HG02970 (cell line): ENCODE measurements around the gene LKAAEAR1.

Experiments
- ATAC-seq: cut with Tn5 transposase; IDR thresholded peaks from one replicate; pipeline ENCODE4 v1.9.1; 2021; ENCODE audit warnings: mild to moderate bottlenecking, moderate library complexity, moderate number of reproducible peaks; ENCODE audit not compliant: unreplicated experiment, low FRiP score

The LKAAEAR1 gene

DNA sequence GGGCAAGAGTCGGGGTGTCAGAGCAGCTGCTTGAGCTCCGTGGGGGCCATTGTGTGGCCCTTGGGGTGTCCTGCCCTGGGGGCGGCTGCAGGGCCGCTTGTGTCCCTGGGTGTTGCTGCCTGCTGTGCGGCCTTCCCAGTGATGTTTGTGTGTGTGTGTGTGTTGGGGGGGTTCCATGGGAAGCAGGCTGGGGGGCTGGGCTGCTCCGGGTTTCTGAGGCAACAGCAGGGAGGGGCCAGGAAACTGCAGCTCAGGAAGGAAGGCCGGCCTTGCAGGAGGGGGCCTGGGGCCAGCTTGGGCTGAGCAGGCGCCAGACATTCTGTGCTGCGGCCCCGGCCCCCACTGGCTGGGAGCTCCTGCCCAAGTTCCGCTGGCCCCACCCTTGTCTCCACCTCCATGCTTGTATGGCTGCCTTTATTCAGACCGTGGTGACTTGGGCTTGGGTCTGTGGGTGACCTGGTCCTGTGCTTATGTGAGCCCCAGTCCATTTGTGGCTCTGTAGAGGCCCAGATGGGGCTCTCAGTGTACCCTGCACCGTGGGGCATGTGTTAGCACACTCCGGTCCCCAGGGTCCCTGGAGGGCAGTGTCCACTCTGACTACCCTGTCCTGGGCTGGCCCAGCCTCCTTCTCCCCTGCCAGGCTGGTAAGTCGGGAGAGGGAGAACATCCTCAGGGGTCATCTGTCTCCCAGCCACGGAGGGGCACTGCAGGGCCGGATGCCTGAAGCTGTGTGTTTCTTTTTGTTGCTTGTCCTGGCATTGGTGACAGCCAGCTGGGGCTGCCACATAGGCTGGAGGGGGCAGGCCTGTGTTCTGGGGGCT is 30.1 kb downstream of the LKAAEAR1 start:
- ATAC-seq = no peak

DNA sequence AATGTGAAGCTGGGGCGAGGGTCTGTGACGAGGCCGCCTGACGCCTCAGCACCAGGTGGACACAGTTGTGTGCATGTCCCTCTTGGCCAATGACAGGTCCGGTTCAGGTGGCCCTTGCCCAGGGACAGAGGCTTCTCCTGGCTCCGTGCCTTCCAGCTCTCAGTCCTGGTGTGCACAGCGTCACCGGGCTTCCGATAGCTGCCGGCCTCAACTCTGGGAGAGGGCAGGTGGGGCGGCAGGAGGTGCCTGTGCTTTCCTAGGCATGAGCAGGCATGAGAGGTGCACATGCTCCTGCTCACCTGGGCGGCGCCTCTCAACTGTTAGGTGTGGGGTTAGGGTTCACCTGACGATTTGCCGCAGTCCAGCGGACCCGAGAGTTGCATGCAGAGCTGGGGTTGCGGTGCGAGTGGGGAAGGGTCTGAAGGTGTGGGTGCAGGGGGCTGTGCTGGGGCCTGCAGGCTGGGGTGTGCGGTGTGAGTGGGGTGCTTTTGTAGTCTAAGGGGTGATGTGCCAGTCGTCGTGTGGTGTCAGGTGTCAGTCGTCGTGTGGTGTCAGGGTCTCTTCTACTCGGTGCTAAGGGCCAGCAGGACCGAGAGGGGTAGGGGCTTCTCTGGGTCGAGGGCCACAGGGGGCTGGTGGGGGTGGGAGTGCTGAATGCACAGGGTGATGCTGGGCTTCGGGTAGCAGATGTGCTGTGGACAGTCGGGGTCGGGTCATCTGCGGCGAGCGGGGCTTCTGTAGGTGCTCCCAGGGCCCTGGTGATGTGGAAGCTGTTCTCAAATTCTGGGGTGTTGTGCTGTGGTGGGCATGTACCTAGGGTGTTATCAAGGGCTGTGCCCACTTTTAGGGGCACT is 31.0 kb downstream of the LKAAEAR1 start:
- ATAC-seq = no peak

DNA sequence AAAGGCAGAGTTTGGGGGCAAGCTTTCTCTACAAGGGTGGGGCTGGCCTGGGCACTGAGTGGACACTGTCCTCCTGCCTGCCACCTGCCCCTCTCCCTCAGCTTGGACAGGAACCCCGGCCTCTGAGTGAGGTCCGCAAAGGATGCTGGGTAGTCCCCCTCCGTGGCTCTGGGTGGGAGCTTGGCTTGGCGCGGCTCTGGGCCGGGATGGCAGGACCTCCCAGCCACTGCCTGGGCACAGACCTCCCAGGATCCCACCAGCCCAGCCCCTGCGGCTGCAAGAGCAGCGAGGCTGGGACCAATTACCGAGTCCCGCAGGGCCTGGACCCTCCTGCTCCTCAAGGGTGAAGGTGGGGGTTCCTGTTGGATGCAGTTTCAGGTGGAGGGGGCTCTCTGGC is 31.9 kb downstream of the LKAAEAR1 start:
- no peak for ATAC-seq

DNA sequence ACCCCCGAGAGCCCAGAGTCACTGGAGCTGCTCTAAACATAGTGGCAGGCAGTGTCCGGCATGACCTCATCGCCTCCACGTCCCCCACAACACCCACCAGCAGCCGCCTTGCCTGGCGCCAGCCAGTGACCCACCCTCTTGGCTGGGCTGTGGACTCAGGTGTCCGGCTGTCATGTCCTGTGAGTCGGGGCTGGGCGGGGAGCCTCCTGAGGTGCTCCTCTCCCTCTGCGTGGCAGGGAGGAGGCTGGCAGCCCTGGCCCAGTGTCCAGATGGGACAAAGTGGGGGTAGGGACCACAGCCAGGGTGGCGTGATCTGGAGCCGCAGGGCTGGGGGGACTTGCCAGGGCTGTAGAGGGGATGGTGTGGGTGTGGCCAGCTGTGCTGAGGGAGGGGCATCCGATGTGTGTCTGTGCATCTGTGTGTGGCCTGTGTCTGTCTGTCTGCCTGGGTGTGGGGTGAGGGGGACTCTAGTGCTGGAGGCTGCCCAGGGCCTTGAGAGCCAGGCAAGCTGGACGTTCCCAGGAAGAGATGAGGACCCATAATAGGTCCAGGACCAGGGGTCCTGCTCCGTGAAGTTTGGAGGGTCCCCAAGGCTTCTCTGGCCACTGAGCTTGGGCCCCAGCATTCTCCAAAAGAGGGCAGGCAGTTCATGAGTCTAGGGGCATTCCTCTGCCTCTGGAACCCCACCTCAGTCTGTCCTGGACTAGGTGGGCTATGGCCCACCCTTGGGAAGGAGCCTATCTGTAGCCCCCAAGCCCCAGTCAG is 32.5 kb downstream of the LKAAEAR1 start:
- ATAC-seq = no peak

DNA sequence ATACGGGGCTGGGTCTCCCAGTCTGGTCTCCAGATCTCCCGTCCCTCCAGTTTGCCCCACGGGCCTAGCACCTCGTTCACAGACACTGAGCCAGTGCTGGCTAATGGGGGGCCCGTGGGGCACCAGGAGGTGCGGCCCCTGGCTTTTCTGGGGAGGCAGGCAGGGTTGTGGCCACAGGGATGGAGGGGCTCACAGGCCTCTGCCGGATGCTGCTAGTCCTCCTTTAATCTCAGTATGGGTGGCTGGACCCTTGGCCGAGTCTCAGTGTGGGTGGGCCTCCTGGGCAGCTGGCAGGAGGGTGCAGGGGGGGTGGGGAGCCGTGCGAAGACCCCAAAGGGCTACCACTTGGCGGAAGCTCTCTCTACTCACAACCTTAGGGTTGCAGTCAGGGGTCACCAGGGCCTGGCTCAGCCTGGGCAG is 33.2 kb downstream of the LKAAEAR1 start:
- ATAC-seq = no peak

DNA sequence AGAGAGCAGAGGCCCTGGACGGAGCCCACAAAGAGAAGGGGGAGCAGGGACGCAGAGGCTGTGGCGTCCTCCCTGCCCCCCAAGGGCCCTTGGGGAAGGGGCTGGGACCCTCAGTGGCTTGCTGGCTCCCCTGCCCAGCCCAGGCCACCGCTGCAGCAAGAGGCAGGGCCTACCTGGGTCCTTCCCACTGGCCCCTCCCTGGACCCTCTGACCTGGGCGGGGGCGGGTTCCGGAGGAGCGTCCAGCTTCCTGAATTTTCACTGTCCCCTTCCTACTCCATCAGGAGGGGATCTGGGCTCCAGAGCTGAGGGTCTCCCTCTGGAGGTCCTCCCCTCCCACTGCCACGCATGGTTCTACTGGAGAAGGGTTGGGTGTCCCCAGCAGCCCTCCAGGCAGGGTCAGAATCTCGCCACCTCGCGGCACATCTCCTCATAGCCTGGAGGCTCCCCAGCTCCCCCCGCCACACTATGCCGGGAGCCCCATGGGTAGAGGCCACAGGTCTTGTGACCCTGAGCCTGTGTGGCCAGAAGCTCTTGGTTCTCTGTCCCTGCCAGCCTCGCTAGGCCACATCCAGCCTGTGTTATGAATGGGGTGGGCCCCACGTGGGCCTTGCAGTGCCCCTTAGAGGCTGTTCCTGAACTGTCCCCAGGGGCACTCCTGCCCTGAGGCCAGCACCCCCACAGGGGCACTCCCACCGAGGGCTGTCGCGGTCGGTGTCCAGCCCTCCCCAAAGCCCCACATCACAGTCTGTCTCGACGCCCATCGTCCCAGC is 33.8 kb downstream of the LKAAEAR1 start:
- ATAC-seq = no peak

DNA sequence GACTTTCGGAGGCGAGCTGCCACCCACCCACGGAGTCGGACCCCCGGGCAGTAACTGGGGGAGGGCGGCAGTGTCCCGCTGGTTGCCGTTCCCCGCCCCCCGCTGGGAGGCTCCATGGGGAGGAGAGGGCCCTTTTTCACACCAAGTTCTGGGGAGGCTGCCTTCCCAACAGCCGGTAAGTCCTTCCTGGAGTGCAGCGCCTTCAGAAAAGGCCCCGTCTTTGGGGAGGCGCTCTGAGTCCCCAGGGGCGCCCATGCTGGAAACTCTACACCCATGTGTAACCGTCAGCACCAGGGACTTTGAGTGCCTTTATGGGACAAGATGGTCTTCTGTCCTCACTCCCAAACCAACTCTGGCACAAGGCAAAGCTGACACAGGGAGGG is 34.3 kb downstream of the LKAAEAR1 start:
- ATAC-seq = no peak

DNA sequence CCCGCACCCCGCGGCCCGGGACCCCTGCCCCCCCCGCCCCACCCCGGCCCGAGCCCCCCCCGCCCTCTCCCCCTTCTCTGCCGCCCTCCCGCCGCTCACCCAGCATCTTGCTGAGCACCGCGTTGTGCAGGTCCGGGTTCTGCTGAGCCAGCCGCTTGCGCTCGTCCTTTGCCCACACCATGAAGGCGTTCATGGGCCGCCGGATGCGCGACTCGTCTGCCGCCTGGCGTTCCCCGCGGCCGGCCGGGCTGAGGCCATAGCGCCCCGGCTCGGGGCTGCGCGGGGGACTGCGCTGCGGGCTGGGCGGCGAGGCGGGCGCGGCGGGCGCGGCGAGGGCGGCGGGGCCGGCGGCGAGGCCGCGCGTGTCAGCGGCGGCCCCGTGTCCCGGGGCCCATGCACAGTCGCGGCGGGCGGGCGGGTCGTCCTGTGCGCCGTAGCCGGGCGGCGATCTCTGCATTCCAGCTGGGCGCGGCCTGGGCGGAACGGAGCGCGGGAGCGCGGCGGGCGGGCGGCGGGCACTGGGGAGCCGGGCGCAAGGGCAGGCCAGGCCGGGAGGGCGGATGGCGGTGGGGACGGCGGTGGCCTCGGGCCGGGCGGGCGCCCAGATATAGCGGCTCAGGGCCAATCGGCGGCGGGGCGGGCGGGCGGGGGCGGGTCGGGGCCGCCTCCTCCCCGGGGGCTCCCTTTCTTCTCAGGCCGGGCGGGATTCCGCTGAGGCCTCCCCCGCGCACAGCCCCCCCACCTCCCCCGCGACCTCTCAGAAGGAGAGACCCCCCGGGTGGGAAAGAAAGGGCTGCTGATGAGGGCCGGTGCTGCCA is 34.9 kb downstream of the LKAAEAR1 start, which contains the start of gene SOX18:
SOX18 (minus strand) TSS at position 580 of the 818 bp plus-strand sequence; CDS start at position 457, 123 bp downstream.
- ATAC-seq = no peak

DNA sequence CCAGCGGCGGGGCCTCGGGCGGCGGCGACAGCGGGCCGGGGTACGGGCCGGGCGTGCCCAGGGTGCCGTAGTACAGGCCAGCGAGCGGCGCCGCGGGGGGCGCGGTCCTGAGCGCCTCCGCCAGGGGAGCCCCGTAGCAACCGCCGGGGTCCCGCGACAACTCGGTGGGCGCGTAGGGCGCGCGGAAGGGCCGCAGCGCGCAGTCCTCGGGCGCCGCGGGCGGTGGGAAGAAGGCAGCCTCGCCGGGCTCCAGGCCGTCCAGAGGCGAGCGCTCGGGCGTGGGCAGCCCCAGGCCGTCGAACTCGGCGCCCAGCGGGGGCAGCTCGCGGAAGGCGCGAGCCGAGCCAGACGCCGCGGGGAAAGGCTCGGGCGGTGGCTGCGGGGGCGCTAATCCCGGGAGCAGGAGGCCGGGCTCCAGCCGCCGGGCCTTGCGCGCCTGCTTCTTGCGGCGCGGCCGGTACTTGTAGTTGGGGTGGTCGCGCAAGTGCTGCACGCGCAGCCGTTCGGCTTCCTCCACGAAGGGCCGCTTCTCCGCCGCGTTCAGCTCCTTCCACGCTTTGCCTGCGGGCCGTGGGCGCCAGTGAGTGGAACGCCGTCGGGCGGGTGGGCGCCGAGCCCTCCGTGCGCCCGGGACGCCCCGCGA is 35.7 kb downstream of the LKAAEAR1 start:
- ATAC-seq = no peak

DNA sequence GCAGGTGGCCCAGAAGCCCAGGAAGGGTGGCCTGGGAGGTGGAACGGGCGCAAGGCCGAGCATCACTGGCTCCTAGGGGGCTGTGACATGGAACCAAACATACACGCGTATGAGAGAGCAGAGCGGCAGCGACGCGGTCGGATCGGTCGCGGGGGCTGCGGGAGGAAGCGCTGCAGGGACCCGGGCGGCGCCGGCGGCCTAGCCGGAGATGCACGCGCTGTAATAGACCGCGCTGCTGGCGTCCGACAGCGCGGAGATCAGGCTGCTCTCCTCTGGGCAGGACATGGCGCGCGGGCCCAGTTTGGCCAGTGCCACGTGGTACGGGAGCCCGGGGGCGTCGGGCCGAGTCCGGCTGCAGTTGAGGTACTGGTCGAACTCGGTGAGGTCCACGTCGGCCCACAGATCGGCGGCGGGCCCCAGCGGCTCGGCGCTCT is 36.2 kb downstream of the LKAAEAR1 start:
- no peak for ATAC-seq

DNA sequence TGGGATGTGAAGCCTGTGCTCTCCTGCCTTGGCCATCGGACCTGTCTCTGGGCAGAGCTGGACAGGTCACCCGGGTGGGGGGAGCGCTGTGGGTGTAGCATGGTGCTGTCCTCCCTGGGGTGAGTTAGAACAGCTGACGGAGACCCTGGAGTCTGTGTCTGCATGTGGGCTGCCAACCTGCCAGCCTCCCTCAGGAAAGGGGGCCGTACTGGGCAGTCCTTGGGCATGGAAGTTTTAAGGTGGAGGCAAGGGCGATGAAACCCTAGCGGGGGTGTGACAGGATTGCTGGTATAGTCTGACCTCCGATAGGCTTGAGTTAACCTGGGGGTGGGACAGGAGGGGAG is 37.2 kb downstream of the LKAAEAR1 start:
- no peak for ATAC-seq

DNA sequence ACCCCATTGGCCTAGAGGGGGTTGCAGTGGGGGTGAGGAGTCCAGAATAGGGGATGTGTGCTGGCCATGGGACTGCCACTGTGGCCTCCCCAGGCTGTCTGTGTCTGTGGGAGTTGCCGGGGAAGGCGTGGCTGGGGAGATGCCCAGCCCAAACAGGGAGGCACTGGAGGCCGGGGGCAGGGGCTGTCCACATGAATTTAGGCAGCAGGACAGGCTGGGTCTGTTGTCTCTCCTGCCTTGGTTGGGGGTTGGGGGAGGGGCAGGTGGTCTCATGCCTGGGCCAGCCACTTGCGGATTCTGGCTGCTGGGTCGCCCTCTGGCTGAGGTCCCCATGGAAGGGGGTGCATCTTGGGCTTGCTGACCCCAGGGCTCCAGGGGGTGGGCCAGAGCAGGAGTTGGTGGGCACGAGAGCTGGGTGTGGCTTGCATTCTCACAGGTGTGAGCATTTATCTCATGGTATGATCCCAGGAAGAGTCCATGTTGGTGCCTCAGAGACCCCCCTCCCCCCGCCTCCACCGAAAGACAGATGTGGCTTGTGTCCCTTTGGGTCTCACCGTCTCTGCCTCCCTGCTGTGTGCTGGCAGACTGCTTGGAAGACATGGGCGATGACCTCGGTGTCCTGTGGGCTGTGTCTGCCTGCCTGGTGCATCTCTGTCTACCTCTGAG is 38.7 kb downstream of the LKAAEAR1 start:
- ATAC-seq = no peak

DNA sequence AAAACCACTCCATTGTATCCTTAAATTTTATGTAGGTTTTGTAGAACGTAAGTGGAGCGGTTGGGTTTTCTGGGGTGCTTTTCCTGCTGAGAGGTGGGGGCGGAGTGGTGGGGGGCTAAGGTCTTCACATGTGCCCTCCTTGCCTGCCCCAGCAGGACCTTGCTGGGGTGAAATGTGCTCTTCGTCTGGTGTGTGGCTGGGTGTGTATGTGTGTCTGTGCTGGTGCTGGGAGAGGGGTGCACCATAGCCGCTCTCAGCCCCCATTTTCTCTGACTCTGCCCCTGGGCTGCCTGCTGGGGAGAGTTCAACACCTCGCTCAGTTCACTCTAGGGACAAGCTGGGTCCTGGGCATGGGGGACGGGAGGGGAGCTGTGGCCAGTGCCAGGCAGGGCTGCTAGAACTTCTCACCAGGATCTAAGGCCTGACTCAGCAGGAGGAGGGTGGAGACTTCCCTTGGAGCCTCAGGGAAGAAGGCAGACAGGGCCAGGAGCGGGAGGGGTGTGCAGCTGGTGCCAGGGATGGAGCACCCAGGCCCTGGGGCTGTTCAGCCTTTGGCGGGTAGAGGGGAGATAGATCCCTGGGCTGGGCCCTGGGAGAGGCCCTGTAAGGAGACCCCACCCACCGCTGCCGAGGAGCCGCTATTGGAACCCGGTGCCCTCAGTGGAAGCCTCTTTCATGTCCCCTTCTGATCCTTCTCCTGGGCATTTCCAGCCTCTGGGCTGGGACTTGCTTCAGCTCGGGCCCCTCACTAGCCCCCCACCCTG is 39.5 kb downstream of the LKAAEAR1 start:
- ATAC-seq = no peak

DNA sequence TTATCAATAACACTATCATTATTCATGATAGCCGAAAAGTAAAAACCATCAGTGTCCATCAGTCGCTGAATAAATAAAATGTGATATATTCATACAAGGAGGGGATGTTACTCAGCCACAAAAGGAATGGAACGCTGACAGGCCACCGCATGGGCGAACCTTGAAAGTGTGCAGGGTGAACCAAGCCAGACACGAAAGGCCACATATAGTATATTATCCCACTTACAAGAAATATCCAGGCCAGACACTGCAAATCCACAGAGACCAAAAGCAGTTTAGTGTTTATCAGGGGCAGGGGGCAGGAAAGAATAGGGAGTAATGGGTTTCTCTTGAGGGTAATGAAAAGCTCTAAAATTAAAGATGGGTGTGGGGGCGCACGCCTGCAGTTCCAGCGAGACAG is 40.4 kb downstream of the LKAAEAR1 start:
- no peak for ATAC-seq

DNA sequence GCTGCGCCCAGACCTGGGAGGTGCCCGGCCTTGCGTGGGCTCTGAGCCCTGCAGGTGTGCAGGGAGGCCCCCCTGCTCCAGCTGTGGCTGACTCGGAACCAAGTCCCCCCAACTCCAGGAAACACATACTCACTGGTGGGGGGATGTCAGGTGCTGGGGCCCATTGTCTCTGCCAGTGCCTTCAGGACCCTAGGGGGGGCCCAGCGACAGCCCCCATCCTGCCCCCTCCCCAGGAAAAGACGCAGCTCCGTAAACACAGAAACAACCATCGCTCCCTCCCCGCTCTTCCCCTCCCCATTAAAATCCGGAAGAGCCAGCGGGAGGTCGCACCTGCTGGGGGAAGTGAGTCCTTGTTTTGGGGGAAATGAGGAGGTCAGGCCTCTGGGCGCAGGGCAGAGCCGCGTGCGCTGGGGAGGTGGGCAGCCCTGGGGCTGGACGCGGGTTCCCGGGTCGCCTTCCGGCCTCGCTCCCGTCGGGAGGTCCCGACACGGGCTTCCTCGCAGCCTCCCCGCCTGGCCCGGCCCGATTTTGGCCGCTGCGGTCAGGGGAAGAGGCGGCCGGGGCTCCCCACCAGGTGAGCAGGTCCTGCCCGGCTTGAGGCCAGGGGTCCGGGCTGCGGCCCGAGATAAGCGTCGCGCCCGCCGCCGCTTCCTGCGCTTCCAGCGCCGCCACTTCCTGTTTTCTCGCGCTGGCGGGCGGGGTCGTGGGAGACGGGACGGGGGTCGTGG is 42.0 kb downstream of the LKAAEAR1 start:
- no peak for ATAC-seq

DNA sequence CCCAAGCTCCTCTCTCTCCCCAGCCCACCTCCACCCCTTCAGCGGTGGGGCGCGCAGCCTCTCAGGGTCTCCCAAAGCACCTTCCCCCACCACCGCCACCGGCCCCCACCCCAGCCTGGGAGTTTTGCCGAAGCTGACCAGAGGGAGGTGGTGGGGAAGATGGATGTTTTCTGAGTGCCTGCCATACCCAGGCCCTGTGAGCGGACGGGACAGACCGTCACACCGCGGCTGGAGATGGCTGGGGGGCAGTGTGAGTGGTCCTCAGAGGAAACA is 42.5 kb downstream of the LKAAEAR1 start:
- ATAC-seq = no peak
